MM.1S (cell line): ENCODE measurements around the gene LRRC4B.

Source experiments
- CTCF ChIP-seq: fragments of 300-600 bp; sonication (generic); IDR thresholded peaks from 2 replicates; pipeline ENCODE4 v1.5.1; 2016; ENCODE audit warnings: antibody characterized with exemption, low read length, mixed read lengths
- EZH2phosphoT487 ChIP-seq: fragments of 300-600 bp; sonication (generic); IDR thresholded peaks from 2 replicates; pipeline ENCODE4 v1.6.1; 2018; ENCODE audit warnings: antibody characterized with exemption, low read length

- TF ChIP-seq CTCF (no peak), EZH2phosphoT487 (no peak)
Observed at GRCh38 chr19:50555450-50556281, 12.6 kb downstream of the LRRC4B start.
